SK-N-MC (cell line): ENCODE data around the gene MAP2K7.

Experiments used
- EZH2 ChIP-seq: fragments of 200-600 bp; sonication (generic); IDR thresholded peaks from one replicate; pipeline ENCODE4 v1.6.1; 2017; ENCODE audit warnings: antibody characterized with exemption
- POLR2AphosphoS5 ChIP-seq: IDR thresholded peaks from 2 replicates; pipeline ENCODE4 v1.6.1; 2012; ENCODE audit warnings: mild to moderate bottlenecking, low read depth, low read length, borderline replicate concordance

GRCh38 chr19:7863157-7863970 is 40.3 kb upstream of the MAP2K7 start:
- no peak for TF ChIP-seq POLR2AphosphoS5
- TF ChIP-seq EZH2 = no peak
